SK-N-SH (cell line): Measurements from ENCODE around the gene TMEM171.

Source experiments
- CTCF ChIP-seq: fragments of 200-600 bp; sonication (generic); IDR thresholded peaks from 2 replicates; pipeline ENCODE4 v1.6.1; 2017; ENCODE audit warnings: antibody characterized with exemption, mild to moderate bottlenecking, moderate library complexity
- GABPA ChIP-seq: IDR thresholded peaks from 2 replicates; pipeline ENCODE4 v1.4.0; 2012; ENCODE audit warnings: low read depth, mild to moderate bottlenecking
- IRF3 ChIP-seq: fragments of 150-350 bp; IDR thresholded peaks from 2 replicates; pipeline ENCODE4 v1.6.1; 2016; ENCODE audit warnings: mild to moderate bottlenecking, low read depth, low read length
- MEF2A ChIP-seq: IDR thresholded peaks from 2 replicates; pipeline ENCODE4 v1.4.0; 2012; ENCODE audit warnings: low read depth, borderline replicate concordance
- TAF1 ChIP-seq: IDR thresholded peaks from 2 replicates; pipeline ENCODE4 v1.6.1; 2012; ENCODE audit warnings: low read depth, mild to moderate bottlenecking, low read length, moderate library complexity, borderline replicate concordance
- YY1 ChIP-seq: IDR thresholded peaks from 2 replicates; pipeline ENCODE4 v1.4.0; 2012; ENCODE audit warnings: low read depth, mild to moderate bottlenecking

DNA sequence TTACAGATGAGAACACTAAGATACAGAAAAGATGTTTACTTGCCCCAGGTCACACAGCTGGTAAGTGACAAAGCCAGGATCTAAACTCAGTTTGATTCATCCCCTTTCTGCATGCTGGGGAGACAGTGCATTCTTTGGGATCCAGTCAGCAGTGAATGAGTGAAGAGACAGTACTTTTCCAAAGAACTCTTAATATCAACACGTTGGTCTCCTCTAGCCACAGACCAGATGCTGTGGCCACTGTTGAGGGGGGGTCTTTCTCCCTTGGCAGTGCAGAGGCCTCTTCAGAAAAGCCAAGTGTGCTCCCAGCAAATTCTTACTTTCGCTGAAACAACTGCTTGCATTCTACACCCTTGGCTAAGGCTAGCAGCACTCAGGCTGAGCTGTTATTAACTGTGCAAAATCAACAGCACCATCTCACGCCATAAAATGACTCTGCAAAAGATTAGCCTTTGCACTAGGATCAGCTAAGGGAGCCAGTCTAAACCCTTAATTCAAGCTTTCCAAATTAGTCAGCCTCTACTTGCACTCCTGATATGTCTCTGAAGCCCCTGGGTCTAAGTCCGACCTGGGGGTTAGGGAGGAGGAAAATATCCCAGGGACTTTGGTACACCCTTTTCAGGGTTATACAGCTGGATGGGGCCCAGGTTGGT, 4.8 kb upstream of the TMEM171 start:
- TF ChIP-seq TAF1 = no peak
- TF ChIP-seq CTCF = no peak
- TF ChIP-seq GABPA = no peak
- no peak for TF ChIP-seq MEF2A
- TF ChIP-seq YY1 = no peak
- TF ChIP-seq IRF3 = no peak
